ENCODE results near the gene NUCB2.
"Not testable (repeated sequence)": the region's sequence is repeated elsewhere in the genome, so short reads cannot be mapped to it uniquely, and the experiment has no call there.

The NUCB2 gene

GRCh38 chr11:17276236-17277023 lies at the start of gene NUCB2:
TSS of gene NUCB2 (plus strand) at chr11:17276739. CDS start at chr11:17295324, 18,585 bp downstream.
- peak; percentile 93 for FAIRE-seq

- FAIRE-seq: not testable (repeated sequence)
Observed at GRCh38 chr11:17228186-17228925, 48.2 kb upstream of the NUCB2 start.

GRCh38 chr11:17229481-17230152 lies 46.9 kb upstream of the NUCB2 start:
- no peak for FAIRE-seq

- FAIRE-seq: no peak
Observed at GRCh38 chr11:17230867-17231851, 45.4 kb upstream of the NUCB2 start.

- FAIRE-seq: no peak
Observed at GRCh38 chr11:17233101-17233500, 43.4 kb upstream of the NUCB2 start.

- no peak for FAIRE-seq
Observed at GRCh38 chr11:17238377-17238776, 38.2 kb upstream of the NUCB2 start.

- FAIRE-seq: not testable (repeated sequence)
Observed at GRCh38 chr11:17239927-17240326, 36.6 kb upstream of the NUCB2 start.

- no peak for FAIRE-seq
Observed at GRCh38 chr11:17240780-17241179, 35.8 kb upstream of the NUCB2 start.

- FAIRE-seq: not testable (repeated sequence)
Observed at GRCh38 chr11:17242954-17243353, 33.6 kb upstream of the NUCB2 start.

GRCh38 chr11:17244046-17244445 lies 32.5 kb upstream of the NUCB2 start:
- FAIRE-seq: no peak

GRCh38 chr11:17250561-17251350 lies 25.8 kb upstream of the NUCB2 start:
- no peak for FAIRE-seq

GRCh38 chr11:17252704-17253103 lies 23.8 kb upstream of the NUCB2 start:
- no peak for FAIRE-seq

GRCh38 chr11:17256512-17256911 lies 20.0 kb upstream of the NUCB2 start:
- FAIRE-seq: no peak

- FAIRE-seq: no peak
Observed at GRCh38 chr11:17257196-17257595, 19.3 kb upstream of the NUCB2 start.

- no peak for FAIRE-seq
Observed at GRCh38 chr11:17258670-17259069, 17.9 kb upstream of the NUCB2 start.

- FAIRE-seq: no peak
Observed at GRCh38 chr11:17259519-17259918, 17.0 kb upstream of the NUCB2 start.

GRCh38 chr11:17260020-17260419 lies 16.5 kb upstream of the NUCB2 start:
- FAIRE-seq: no peak

GRCh38 chr11:17263769-17264168 lies 12.8 kb upstream of the NUCB2 start:
- no peak for FAIRE-seq

GRCh38 chr11:17266781-17267180 lies 9.8 kb upstream of the NUCB2 start:
- no peak for FAIRE-seq

GRCh38 chr11:17267576-17267975 lies 9.0 kb upstream of the NUCB2 start:
- FAIRE-seq: no peak

- not testable (repeated sequence) for FAIRE-seq
Observed at GRCh38 chr11:17268500-17268899, 8.0 kb upstream of the NUCB2 start.

GRCh38 chr11:17268902-17269301 lies 7.6 kb upstream of the NUCB2 start:
- FAIRE-seq: no peak
